Measurements from ENCODE around the gene GNAT2. TPM values are rescaled to one million over a fixed set of nuclear protein-coding genes. Genes with fewer than 3 reads are reported as not detected.

Gene GNAT2
- total RNA-seq, 1 experiment from 2014 or later, result 0.20 TPM

GRCh38 chr1:109579491-109579890 is 39.9 kb downstream of the GNAT2 start:
- H3K36me3 Mint-ChIP-seq (ENCODE audit: insufficient read depth in 1 of 3, low read depth in 3 of 3), result peaks cover 12 to 52% (median 46%) of the 10 kb centered on the region in 3 experiments; a peak in 6 of 7 replicates
- no CpG with 5 or more reads among the region's 1 CpG for WGBS (ENCODE audit: extremely low coverage, insufficient read length, low lambda C conversion rate)
- H3K9me3 Mint-ChIP-seq, result no peaks in the 10 kb centered on the region
- Histone ChIP-seq H3K18ac (ENCODE audit: insufficient read length, low read depth, low read length) (no peak overlapping the region), H3K27ac (ENCODE audit: insufficient read length, low read depth, low read length) (no peak overlapping the region), H3K4me2 (ENCODE audit: insufficient read depth, insufficient read length, low read length) (no peak overlapping the region), H3K14ac (ENCODE audit: insufficient read depth, low read length) (no peak overlapping the region), H4K20me1 (ENCODE audit: control insufficient read depth, insufficient read depth, insufficient read length) (no peaks in the 10 kb centered on the region), H4K8ac (replicated peaks; ENCODE audit: insufficient read length, low read depth, low read length) (no peak overlapping the region), H3K4ac (ENCODE audit: low read depth, low read length) (no peak overlapping the region), H3K79me2 (ENCODE audit: insufficient read depth, low read length) (no peaks in the 10 kb centered on the region), H2BK12ac (ENCODE audit: insufficient read length, low read depth, low read length) (no peak overlapping the region), H4K91ac (ENCODE audit: insufficient read length, low read depth, low read length) (no peak overlapping the region), H3T11ph (ENCODE audit: low read length) (no peak overlapping the region), H3K4me1 (ENCODE audit: insufficient read depth, low read length) (no peaks in the 10 kb centered on the region), H3K9me3 (ENCODE audit: control insufficient read depth, low read depth, low read length) (no peaks in the 10 kb centered on the region), H2AK5ac (ENCODE audit: insufficient read length, low read length) (no peak overlapping the region), H2BK120ac (ENCODE audit: low read depth, low read length, poor library complexity, severe bottlenecking) (no peak overlapping the region), H2BK5ac (ENCODE audit: insufficient read length, low read length) (no peak overlapping the region), H3K27me3 (ENCODE audit: insufficient read depth, low read length) (no peaks in the 10 kb centered on the region), H3K23ac (ENCODE audit: insufficient read length, low read depth, low read length) (no peak overlapping the region), H3K79me1 (ENCODE audit: insufficient read depth, low read depth, low read length, poor library complexity, severe bottlenecking) (no peaks in the 10 kb centered on the region), H2BK15ac (ENCODE audit: low read depth, low read length) (no peak overlapping the region), H4K5ac (ENCODE audit: insufficient read length, low read depth, low read length) (no peak overlapping the region), H3K9ac (ENCODE audit: extremely low read depth, insufficient read length, low read length) (no peak overlapping the region), H2AFZ (ENCODE audit: low read length) (no peak overlapping the region), H2BK20ac (ENCODE audit: low read depth, low read length, poor library complexity, severe bottlenecking) (no peak overlapping the region), H3K56ac (ENCODE audit: insufficient read length, low read depth, low read length) (no peak overlapping the region), H3K23me2 (ENCODE audit: insufficient read length, low read depth, low read length, poor library complexity, severe bottlenecking) (no peaks in the 10 kb centered on the region)
- no peaks in the 10 kb centered on the region for H3K4me1 Mint-ChIP-seq
- no peak for DNase-seq
- TF ChIP-seq CTCF (conservative IDR thresholded peaks at IDR 0.05), result no peak
- H3K27me3 Mint-ChIP-seq (ENCODE audit: low read depth), result no peaks in the 10 kb centered on the region
- no peak overlapping the region for H3K4me3 Mint-ChIP-seq
- H3K27ac Mint-ChIP-seq, result no peak overlapping the region
